ENCODE results near the gene FOCAD.

- TF ChIP-seq TOX (CRISPR knock-in tag; IDR thresholded peaks at IDR 0.05; ENCODE audit: borderline replicate concordance) = no peak
- no peak for TF ChIP-seq ZFP30 (CRISPR knock-in tag; IDR thresholded peaks at IDR 0.05)
- TF ChIP-seq SNAI2 (CRISPR knock-in tag; IDR thresholded peaks at IDR 0.05) = no peak
- TF ChIP-seq BACH2 (CRISPR knock-in tag; IDR thresholded peaks at IDR 0.05; ENCODE audit: borderline replicate concordance) = no peak
- TF ChIP-seq ARNTL (CRISPR knock-in tag; IDR thresholded peaks at IDR 0.05; ENCODE audit: borderline replicate concordance, low read depth) = no peak
- TF ChIP-seq ESRRG (CRISPR knock-in tag; IDR thresholded peaks at IDR 0.05) = no peak
- TF ChIP-seq, protein P1, sequence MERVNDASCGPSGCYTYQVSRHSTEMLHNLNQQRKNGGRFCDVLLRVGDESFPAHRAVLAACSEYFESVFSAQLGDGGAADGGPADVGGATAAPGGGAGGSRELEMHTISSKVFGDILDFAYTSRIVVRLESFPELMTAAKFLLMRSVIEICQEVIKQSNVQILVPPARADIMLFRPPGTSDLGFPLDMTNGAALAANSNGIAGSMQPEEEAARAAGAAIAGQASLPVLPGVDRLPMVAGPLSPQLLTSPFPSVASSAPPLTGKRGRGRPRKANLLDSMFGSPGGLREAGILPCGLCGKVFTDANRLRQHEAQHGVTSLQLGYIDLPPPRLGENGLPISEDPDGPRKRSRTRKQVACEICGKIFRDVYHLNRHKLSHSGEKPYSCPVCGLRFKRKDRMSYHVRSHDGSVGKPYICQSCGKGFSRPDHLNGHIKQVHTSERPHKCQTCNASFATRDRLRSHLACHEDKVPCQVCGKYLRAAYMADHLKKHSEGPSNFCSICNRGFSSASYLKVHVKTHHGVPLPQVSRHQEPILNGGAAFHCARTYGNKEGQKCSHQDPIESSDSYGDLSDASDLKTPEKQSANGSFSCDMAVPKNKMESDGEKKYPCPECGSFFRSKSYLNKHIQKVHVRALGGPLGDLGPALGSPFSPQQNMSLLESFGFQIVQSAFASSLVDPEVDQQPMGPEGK (CRISPR knock-in tag; IDR thresholded peaks at IDR 0.05; ENCODE audit: borderline replicate concordance) = no peak
These were observed 45.5 kb downstream of the FOCAD start for GRCh38 chr9:20729523-20729922.

All from SK-N-SH treated with all-trans-retinoic acid at 6 μM for 48 hours (cell line).